K562 (cell line): ENCODE results near the gene SUPT5H. TPM values are rescaled to one million over a fixed set of nuclear protein-coding genes. Genes with fewer than 3 reads are reported as not detected.

ENCODE experiments used
- GTF2F1 ChIP-seq: IDR thresholded peaks from 2 replicates; pipeline ENCODE4 v1.6.1; 2011; ENCODE audit warnings: low read depth, low read length, improper control_type of control experiment
- ZNF197 ChIP-seq: fragments of 200-800 bp; sonication (Bioruptor generic); IDR thresholded peaks from 2 replicates; pipeline ENCODE4 v1.6.1; 2016; ENCODE audit warnings: low read depth, missing genetic modification characterization, missing compliant biosample characterization
- ZNF431 ChIP-seq: sonication (generic); formaldehyde crosslinking; IDR thresholded peaks from 2 replicates; pipeline ENCODE4 v1.8.0; 2022; ENCODE audit warnings: mild to moderate bottlenecking, missing genetic modification reagents
- ZSCAN32 ChIP-seq: fragments of 450-650 bp; formaldehyde crosslinking; IDR thresholded peaks from 2 replicates; pipeline ENCODE4 v1.4.0; 2020; ENCODE audit warnings: mild to moderate bottlenecking, moderate library complexity
- polyA plus RNA-seq, 8 experiments: library from polyadenylated mRNA; depleted of rRNA in 4 of 8; stranded (reverse) in 5 of 8; unstranded in 3 of 8; fragments of >200 nt; fragmentation: Nextera tagmentation in 2 of 8; fragmentation: Illumina TruSeq in 1 of 8; extraction: Ambion mirVana in 2 of 8; extraction: Trizol in 1 of 8; gene quantifications; 2 replicates each; pipeline versions ENCODE4 v1.2.1 to v1.2.3, GENCODE V29; 2011 to 2014; ENCODE audit warnings: inconsistent platforms in 1 of 8, missing spikeins in 1 of 8
- total RNA-seq, 7 experiments: library from RNA; depleted of rRNA in 6 of 7; stranded (reverse); fragments of >200 nt in 6 of 7; fragmentation: Illumina TruSeq in 2 of 7; extraction: Trizol in 2 of 7; gene quantifications; 2 replicates each; pipeline versions ENCODE4 v1.2.1 to v1.2.3, GENCODE V29; 2011 to 2021; ENCODE audit warnings: low replicate concordance in 1 of 7
- TF ChIP-seq, protein P1 (sequence below): fragments of 250-450 bp; sonication (Bioruptor Pico); IDR thresholded peaks from 2 replicates; pipeline ENCODE4 v1.5.0; 2021; ENCODE audit warnings: mild to moderate bottlenecking, moderate library complexity
- TF ChIP-seq, protein P2 (sequence below): fragments of 450-650 bp; IDR thresholded peaks from 2 replicates; pipeline ENCODE4 v1.6.1; 2018; ENCODE audit warnings: mild to moderate bottlenecking, low read depth; ENCODE audit not compliant: partially characterized antibody
- TF ChIP-seq, protein P3 (sequence below): sonication (generic); formaldehyde crosslinking; IDR thresholded peaks from 2 replicates; pipeline ENCODE4 v1.8.1; 2022; ENCODE audit warnings: missing genetic modification reagents
- TF ChIP-seq, protein P4 (sequence below): fragments of 450-650 bp; IDR thresholded peaks from 2 replicates; pipeline ENCODE4 v1.6.1; 2016; ENCODE audit warnings: mild to moderate bottlenecking, moderate library complexity

The SUPT5H gene
- total and polyA plus RNA-seq, 9 of the 15 experiments (the other 6 are each of a cell fraction or from before 2014, with no cell fraction given), result 13.3 to 85.9 (median 35.9) TPM

DNA sequence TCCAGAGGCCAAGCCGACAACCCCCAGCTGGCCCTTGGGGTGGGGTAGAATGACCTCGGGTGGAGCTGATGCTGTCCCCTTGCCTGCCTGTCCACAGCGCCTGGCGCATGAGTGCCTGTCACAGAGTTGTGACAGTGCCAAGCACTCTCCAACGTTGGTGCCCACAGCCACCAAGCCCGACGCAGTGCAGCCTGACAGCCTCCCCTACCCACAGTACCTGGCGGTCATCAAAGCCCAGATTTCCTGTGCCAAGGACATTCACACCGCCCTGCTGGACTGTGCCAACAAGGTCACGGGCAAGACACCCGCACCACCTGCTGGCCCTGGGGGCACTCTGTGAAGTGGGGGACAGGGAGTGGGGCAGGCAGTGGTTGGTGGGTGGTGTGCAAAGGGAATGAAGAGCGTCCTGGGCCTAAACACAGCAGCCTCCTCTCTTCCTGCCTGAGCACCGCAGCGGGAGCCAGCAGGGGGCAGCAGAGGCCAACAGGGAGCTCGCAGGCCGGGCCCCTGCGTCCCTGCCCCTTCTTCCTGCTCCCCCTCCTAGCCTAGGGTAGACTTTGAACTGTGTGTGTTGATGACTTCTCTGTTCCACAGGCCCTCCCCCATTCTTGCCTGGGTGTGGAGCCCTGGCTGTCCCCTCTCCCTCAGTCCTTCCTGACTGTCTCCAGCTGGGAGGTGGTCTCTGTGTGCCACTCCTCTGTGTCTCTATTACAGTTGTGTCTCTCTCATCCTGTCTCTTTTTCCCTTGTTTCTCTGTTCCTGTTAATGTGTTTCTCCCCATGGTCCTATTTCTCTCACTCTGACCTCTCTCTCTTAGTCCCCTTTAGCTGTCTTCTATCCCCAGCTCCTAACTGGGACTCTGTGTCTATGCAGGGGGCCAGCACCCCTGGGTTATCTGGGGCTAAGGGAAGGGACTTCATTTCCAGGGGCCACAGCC, 47.8 kb upstream of the SUPT5H start (continued):
- TF ChIP-seq, protein P1, sequence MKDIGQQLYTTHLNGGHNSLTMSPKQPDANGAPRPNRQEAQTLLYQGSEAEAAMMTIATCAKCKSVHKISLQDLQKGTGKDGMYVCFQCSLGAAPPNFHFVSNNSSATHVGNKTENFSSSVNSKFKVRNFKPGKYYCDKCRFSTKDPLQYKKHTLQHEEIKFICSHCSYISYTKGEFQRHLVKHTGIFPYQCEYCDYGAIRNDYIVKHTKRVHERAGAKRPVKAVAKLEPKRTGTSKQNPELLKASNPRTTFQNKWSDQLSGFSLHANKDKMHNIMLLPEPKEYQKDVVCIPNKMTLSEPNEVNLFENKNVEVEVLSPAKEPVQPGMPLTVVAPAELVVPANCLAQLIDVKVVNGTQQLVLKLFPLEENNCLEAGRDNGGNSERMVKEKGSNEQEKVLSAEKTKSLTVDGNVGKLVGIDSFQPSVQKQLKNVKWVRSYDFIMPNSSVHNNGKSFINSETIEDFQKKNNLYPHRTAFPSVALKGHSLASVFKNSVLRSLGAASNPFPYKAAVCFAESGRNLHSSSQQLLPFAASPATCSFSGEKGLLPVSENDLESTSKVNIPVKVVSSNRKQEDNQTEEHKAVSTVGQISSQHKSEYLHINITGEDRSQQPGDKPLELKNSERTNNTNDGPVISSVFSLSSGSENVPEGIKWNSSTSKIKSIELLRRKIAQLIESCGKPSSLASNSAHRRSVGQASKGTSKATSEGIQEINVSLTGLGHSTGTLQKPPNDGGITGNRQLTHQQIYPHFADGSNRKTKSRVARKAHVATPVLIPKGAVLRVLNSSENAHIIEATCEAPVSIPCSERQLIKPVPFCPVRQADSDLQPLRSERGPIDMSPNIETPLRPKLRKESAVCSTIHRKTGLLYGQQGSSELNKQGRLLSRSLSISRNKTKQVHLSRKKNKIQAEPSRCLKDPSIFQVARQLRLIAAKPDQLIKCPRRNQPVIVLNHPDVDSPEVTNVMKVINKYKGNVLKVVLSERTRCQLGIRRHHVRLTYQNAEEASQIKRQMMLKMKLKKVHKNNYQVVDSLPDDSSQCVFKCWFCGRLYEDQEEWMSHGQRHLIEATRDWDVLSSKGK (CRISPR knock-in tag), result no peak
- TF ChIP-seq ZNF431 (CRISPR knock-in tag), result no peak
- no peak for TF ChIP-seq GTF2F1
- TF ChIP-seq, protein P2, sequence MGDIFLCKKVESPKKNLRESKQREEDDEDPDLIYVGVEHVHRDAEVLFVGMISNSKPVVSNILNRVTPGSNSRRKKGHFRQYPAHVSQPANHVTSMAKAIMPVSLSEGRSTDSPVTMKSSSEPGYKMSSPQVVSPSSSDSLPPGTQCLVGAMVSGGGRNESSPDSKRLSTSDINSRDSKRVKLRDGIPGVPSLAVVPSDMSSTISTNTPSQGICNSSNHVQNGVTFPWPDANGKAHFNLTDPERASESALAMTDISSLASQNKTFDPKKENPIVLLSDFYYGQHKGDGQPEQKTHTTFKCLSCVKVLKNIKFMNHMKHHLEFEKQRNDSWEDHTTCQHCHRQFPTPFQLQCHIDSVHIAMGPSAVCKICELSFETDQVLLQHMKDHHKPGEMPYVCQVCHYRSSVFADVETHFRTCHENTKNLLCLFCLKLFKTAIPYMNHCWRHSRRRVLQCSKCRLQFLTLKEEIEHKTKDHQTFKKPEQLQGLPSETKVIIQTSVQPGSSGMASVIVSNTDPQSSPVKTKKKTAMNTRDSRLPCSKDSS, result no peak
- no peak for TF ChIP-seq ZSCAN32 (CRISPR knock-in tag)
- no peak for TF ChIP-seq ZNF197
- TF ChIP-seq, protein P3, sequence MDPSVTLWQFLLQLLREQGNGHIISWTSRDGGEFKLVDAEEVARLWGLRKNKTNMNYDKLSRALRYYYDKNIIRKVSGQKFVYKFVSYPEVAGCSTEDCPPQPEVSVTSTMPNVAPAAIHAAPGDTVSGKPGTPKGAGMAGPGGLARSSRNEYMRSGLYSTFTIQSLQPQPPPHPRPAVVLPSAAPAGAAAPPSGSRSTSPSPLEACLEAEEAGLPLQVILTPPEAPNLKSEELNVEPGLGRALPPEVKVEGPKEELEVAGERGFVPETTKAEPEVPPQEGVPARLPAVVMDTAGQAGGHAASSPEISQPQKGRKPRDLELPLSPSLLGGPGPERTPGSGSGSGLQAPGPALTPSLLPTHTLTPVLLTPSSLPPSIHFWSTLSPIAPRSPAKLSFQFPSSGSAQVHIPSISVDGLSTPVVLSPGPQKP (CRISPR knock-in tag), result no peak
- TF ChIP-seq, protein P4, sequence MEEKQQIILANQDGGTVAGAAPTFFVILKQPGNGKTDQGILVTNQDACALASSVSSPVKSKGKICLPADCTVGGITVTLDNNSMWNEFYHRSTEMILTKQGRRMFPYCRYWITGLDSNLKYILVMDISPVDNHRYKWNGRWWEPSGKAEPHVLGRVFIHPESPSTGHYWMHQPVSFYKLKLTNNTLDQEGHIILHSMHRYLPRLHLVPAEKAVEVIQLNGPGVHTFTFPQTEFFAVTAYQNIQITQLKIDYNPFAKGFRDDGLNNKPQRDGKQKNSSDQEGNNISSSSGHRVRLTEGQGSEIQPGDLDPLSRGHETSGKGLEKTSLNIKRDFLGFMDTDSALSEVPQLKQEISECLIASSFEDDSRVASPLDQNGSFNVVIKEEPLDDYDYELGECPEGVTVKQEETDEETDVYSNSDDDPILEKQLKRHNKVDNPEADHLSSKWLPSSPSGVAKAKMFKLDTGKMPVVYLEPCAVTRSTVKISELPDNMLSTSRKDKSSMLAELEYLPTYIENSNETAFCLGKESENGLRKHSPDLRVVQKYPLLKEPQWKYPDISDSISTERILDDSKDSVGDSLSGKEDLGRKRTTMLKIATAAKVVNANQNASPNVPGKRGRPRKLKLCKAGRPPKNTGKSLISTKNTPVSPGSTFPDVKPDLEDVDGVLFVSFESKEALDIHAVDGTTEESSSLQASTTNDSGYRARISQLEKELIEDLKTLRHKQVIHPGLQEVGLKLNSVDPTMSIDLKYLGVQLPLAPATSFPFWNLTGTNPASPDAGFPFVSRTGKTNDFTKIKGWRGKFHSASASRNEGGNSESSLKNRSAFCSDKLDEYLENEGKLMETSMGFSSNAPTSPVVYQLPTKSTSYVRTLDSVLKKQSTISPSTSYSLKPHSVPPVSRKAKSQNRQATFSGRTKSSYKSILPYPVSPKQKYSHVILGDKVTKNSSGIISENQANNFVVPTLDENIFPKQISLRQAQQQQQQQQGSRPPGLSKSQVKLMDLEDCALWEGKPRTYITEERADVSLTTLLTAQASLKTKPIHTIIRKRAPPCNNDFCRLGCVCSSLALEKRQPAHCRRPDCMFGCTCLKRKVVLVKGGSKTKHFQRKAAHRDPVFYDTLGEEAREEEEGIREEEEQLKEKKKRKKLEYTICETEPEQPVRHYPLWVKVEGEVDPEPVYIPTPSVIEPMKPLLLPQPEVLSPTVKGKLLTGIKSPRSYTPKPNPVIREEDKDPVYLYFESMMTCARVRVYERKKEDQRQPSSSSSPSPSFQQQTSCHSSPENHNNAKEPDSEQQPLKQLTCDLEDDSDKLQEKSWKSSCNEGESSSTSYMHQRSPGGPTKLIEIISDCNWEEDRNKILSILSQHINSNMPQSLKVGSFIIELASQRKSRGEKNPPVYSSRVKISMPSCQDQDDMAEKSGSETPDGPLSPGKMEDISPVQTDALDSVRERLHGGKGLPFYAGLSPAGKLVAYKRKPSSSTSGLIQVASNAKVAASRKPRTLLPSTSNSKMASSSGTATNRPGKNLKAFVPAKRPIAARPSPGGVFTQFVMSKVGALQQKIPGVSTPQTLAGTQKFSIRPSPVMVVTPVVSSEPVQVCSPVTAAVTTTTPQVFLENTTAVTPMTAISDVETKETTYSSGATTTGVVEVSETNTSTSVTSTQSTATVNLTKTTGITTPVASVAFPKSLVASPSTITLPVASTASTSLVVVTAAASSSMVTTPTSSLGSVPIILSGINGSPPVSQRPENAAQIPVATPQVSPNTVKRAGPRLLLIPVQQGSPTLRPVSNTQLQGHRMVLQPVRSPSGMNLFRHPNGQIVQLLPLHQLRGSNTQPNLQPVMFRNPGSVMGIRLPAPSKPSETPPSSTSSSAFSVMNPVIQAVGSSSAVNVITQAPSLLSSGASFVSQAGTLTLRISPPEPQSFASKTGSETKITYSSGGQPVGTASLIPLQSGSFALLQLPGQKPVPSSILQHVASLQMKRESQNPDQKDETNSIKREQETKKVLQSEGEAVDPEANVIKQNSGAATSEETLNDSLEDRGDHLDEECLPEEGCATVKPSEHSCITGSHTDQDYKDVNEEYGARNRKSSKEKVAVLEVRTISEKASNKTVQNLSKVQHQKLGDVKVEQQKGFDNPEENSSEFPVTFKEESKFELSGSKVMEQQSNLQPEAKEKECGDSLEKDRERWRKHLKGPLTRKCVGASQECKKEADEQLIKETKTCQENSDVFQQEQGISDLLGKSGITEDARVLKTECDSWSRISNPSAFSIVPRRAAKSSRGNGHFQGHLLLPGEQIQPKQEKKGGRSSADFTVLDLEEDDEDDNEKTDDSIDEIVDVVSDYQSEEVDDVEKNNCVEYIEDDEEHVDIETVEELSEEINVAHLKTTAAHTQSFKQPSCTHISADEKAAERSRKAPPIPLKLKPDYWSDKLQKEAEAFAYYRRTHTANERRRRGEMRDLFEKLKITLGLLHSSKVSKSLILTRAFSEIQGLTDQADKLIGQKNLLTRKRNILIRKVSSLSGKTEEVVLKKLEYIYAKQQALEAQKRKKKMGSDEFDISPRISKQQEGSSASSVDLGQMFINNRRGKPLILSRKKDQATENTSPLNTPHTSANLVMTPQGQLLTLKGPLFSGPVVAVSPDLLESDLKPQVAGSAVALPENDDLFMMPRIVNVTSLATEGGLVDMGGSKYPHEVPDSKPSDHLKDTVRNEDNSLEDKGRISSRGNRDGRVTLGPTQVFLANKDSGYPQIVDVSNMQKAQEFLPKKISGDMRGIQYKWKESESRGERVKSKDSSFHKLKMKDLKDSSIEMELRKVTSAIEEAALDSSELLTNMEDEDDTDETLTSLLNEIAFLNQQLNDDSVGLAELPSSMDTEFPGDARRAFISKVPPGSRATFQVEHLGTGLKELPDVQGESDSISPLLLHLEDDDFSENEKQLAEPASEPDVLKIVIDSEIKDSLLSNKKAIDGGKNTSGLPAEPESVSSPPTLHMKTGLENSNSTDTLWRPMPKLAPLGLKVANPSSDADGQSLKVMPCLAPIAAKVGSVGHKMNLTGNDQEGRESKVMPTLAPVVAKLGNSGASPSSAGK, result no peak
